Activated naive CD4-positive, alpha-beta T cell treated with anti-CD3 and anti-CD28 coated beads, Interleukin-2, amount 50 U/mL, for 72 hours (primary cell): Measurements from ENCODE around the gene C20orf204. TPM values are rescaled to one million over a fixed set of nuclear protein-coding genes. Genes with fewer than 3 reads are reported as not detected.

Experiments
- ATAC-seq, 2 donors: fragments of 150-1000 bp; cut with Tn5 transposase; 2 replicates each; pipeline ENCODE4 v1.10.0; 2021; ENCODE audit warnings: mild to moderate bottlenecking in 2 of 2, moderate library complexity in 2 of 2
- DNase-seq, 2 donors: peaks; one replicate each; pipeline ENCODE4 v3.0.0; 2021 to 2022; ENCODE audit warnings: low spot score in 2 of 2
- H3K27ac Mint-ChIP-seq, 2 donors: one replicate each; pipeline ENCODE4 v1.8.0; 2022; ENCODE audit warnings: mild to moderate bottlenecking in 2 of 2, mixed read lengths in 2 of 2
- H3K36me3 Mint-ChIP-seq, 2 donors: one replicate each; pipeline ENCODE4 v1.8.0; 2022; ENCODE audit warnings: mixed read lengths in 2 of 2
- H3K9me3 Mint-ChIP-seq, 2 donors: one replicate each; pipeline ENCODE4 v1.8.0; 2022; ENCODE audit warnings: mixed read lengths in 2 of 2
- total RNA-seq, 2 donors: library from RNA; stranded (reverse); gene quantifications; one replicate each; pipeline ENCODE4 v1.2.3, GENCODE V29; 2022

The C20orf204 gene
- total RNA-seq, 2 donors from 2014 or later, result 14.2 to 18.8 TPM

GRCh38 chr20:64023361-64024140 lies 12.4 kb upstream of the C20orf204 start:
- Mint-ChIP-seq H3K27ac (peak overlapping the region in 1 of 2 donors; percentile 60), H3K36me3 (peaks cover 15 to 31% of the 10 kb centered on the region in 2 donors), H3K9me3 (no peaks in the 10 kb centered on the region)
- DNase-seq (no peak), ATAC-seq (no peak)

- ATAC-seq (no peak), DNase-seq (no peak)
- no peaks in the 10 kb centered on the region for H3K9me3 Mint-ChIP-seq
- H3K27ac Mint-ChIP-seq, result peak overlapping the region; percentile 25 to 29
- peaks cover 13 to 25% of the 10 kb centered on the region in 2 donors for H3K36me3 Mint-ChIP-seq
Measured at GRCh38 chr20:64024141-64024990, 11.6 kb upstream of the C20orf204 start.

GRCh38 chr20:64025101-64025825 lies 10.7 kb upstream of the C20orf204 start:
- DNase-seq (no peak), ATAC-seq (peak; percentile 18 to 66)
- no peaks in the 10 kb centered on the region for H3K9me3 Mint-ChIP-seq
- peak overlapping the region; percentile 44 to 71 for H3K27ac Mint-ChIP-seq
- peaks cover 16 to 18% of the 10 kb centered on the region in 2 donors for H3K36me3 Mint-ChIP-seq

GRCh38 chr20:64025826-64026412 lies 10.1 kb upstream of the C20orf204 start:
- peak in 1 of 2 donors; percentile 19 for ATAC-seq
- Mint-ChIP-seq H3K36me3 (peaks cover 16 to 18% of the 10 kb centered on the region in 2 donors), H3K27ac (peak overlapping the region in 1 of 2 donors; percentile 71), H3K9me3 (no peaks in the 10 kb centered on the region)
- no peak for DNase-seq

GRCh38 chr20:64027981-64028685 lies 7.8 kb upstream of the C20orf204 start:
- no peaks in the 10 kb centered on the region for H3K9me3 Mint-ChIP-seq
- peak overlapping the region; percentile 33 to 77 for H3K27ac Mint-ChIP-seq
- H3K36me3 Mint-ChIP-seq, result peaks cover 16 to 18% of the 10 kb centered on the region in 2 donors
- no peak for DNase-seq
- no peak for ATAC-seq

GRCh38 chr20:64029293-64030117 lies 6.5 kb upstream of the C20orf204 start:
- peaks cover 7 to 8% of the 10 kb centered on the region in 2 donors for H3K36me3 Mint-ChIP-seq
- H3K27ac Mint-ChIP-seq, result peak overlapping the region; percentile 44 to 63
- DNase-seq, result no peak
- no peak for ATAC-seq
- H3K9me3 Mint-ChIP-seq, result no peaks in the 10 kb centered on the region

- DNase-seq, result no peak
- no peak overlapping the region for H3K27ac Mint-ChIP-seq
Measured at GRCh38 chr20:64030371-64031134, 5.4 kb upstream of the C20orf204 start.

GRCh38 chr20:64031822-64032314 lies 4.1 kb upstream of the C20orf204 start:
- H3K9me3 Mint-ChIP-seq, result no peaks in the 10 kb centered on the region
- peak overlapping the region in 1 of 2 donors; percentile 82 for H3K27ac Mint-ChIP-seq
- ATAC-seq (no peak), DNase-seq (no peak)
- H3K36me3 Mint-ChIP-seq, result peaks cover 0 to 5% of the 10 kb centered on the region in 2 donors

More at GRCh38 chr20:64030371-64031134, 5.4 kb upstream of the C20orf204 start:
- peaks cover 3 to 5% of the 10 kb centered on the region in 2 donors for H3K36me3 Mint-ChIP-seq
- H3K9me3 Mint-ChIP-seq, result no peaks in the 10 kb centered on the region
- ATAC-seq, result no peak

GRCh38 chr20:64032706-64033624 lies 3.0 kb upstream of the C20orf204 start:
- Mint-ChIP-seq H3K36me3 (peaks cover 0 to 5% of the 10 kb centered on the region in 2 donors), H3K27ac (peak overlapping the region; percentile 82 to 92), H3K9me3 (no peaks in the 10 kb centered on the region)
- ATAC-seq (no peak), DNase-seq (no peak)

- no peak for ATAC-seq
- Mint-ChIP-seq H3K36me3 (peaks cover 0 to 5% of the 10 kb centered on the region in 2 donors), H3K27ac (peak overlapping the region; percentile 82 to 92), H3K9me3 (no peaks in the 10 kb centered on the region)
- DNase-seq, result no peak
Measured at GRCh38 chr20:64033981-64034493, 1.9 kb upstream of the C20orf204 start.

GRCh38 chr20:64035066-64035932 lies 683 bp upstream of the C20orf204 start:
- Mint-ChIP-seq H3K36me3 (no peaks in the 10 kb centered on the region), H3K27ac (peak overlapping the region; percentile 82 to 94), H3K9me3 (no peaks in the 10 kb centered on the region)
- DNase-seq, result peak in 1 of 2 donors; percentile 53
- peak; percentile 58 to 61 for ATAC-seq
